B cell (primary cell): Measurements from ENCODE around the gene RTN4. TPM values are rescaled to one million over a fixed set of nuclear protein-coding genes. Genes with fewer than 3 reads are reported as not detected.

Source experiments
- ATAC-seq: fragments of 200-7000 bp; cut with Tn5 transposase; one replicate; pipeline ENCODE4 v1.10.0; 2021; ENCODE audit warnings: low read depth, mild to moderate bottlenecking, moderate number of reproducible peaks, moderate library complexity
- CTCF ChIA-PET: fragments of 350-600 bp; sonication (Branson Sonifier 250); formaldehyde crosslinking; loops from one replicate; lab custom pipeline; 2021; ENCODE audit warnings: antibody characterized with exemption, inconsistent platforms; lab: Charles Lee
- POLR2A ChIA-PET: fragments of 350-600 bp; sonication (Branson Sonifier 250); formaldehyde crosslinking; loops from one replicate; lab custom pipeline; 2021; ENCODE audit warnings: antibody characterized with exemption; lab: Charles Lee
- DNase-seq: peaks from one replicate; pipeline ENCODE4 v3.0.0; 2013
- H2AFZ ChIP-seq: 2 replicates; pipeline ENCODE4 v1.6.1; 2012; ENCODE audit warnings: mild to moderate bottlenecking, low read depth, low read length; ENCODE audit not compliant: insufficient read depth, poor library complexity, severe bottlenecking
- H3K27ac ChIP-seq, 2 donors: 1 replicate in 1 of 2; 2 replicates in 1 of 2; pipeline ENCODE4 v1.5.1; 2012 to 2013; ENCODE audit warnings: low read length in 2 of 2, mild to moderate bottlenecking in 2 of 2, moderate library complexity in 1 of 2
- H3K27me3 ChIP-seq, 4 experiments: fragments of 200-600 bp in 1 of 4; sonication (generic) in 1 of 4; replicated peaks in 1 of 4; 1 replicate in 2 of 4; 2 replicates in 2 of 4; pipeline versions ENCODE4 v1.6.1 to v1.7.0; 2013 to 2016; ENCODE audit warnings: low read length in 3 of 4, mild to moderate bottlenecking in 2 of 4, mixed read lengths in 1 of 4, moderate library complexity in 1 of 4; ENCODE audit not compliant: insufficient read depth in 4 of 4, control insufficient read depth in 3 of 4; ENCODE audit errors: control extremely low read depth in 1 of 4
- H3K36me3 ChIP-seq, 2 experiments: replicated peaks in 1 of 2; 1 replicate in 1 of 2; 2 replicates in 1 of 2; pipeline versions ENCODE4 v1.6.1 to v1.7.1; 2013; ENCODE audit warnings: low read length in 1 of 2; ENCODE audit not compliant: insufficient read depth in 2 of 2, control insufficient read depth in 1 of 2; ENCODE audit errors: control extremely low read depth in 1 of 2, extremely low read depth in 1 of 2
- H3K4me1 ChIP-seq, 2 donors: fragments of 200-600 bp in 1 of 2; sonication (generic) in 1 of 2; 1 replicate in 1 of 2; 2 replicates in 1 of 2; pipeline versions ENCODE4 v1.5.1 to v1.6.1; 2013 to 2017; ENCODE audit warnings: low read length in 2 of 2; ENCODE audit not compliant: control insufficient read depth in 2 of 2, insufficient read depth in 2 of 2
- H3K4me2 ChIP-seq: replicated peaks from 2 replicates; pipeline ENCODE3; 2012; ENCODE audit warnings: mild to moderate bottlenecking, low read depth, low read length; ENCODE audit not compliant: poor library complexity, severe bottlenecking
- H3K4me3 ChIP-seq, 5 experiments: fragments of 200-600 bp in 1 of 5; sonication (generic) in 1 of 5; 1 replicate in 3 of 5; 2 replicates in 2 of 5; pipeline versions ENCODE4 v1.5.1 to v1.7.0; 2011 to 2016; ENCODE audit warnings: low read length in 4 of 5, mild to moderate bottlenecking in 4 of 5, low read depth in 2 of 5, control low read depth in 1 of 5, moderate library complexity in 1 of 5; ENCODE audit not compliant: insufficient read depth in 1 of 5; ENCODE audit errors: control extremely low read depth in 1 of 5, extremely low read depth in 1 of 5
- H3K79me2 ChIP-seq: fragments of 200-600 bp; sonication (generic); one replicate; pipeline ENCODE4 v1.6.0; 2016; ENCODE audit warnings: low read length; ENCODE audit not compliant: control insufficient read depth, insufficient read depth
- H3K9ac ChIP-seq: fragments of 200-600 bp; sonication (generic); 2 replicates; pipeline ENCODE4 v1.6.1; 2017; ENCODE audit warnings: mild to moderate bottlenecking, low read length, moderate library complexity
- H3K9me3 ChIP-seq, 3 donors: one replicate each; pipeline versions ENCODE4 v1.6.1 to v1.7.1; 2013; ENCODE audit warnings: low read length in 2 of 3; ENCODE audit not compliant: control insufficient read depth in 2 of 3, insufficient read depth in 1 of 3; ENCODE audit errors: control extremely low read depth in 1 of 3
- H4K20me1 ChIP-seq: 2 replicates; pipeline ENCODE4 v1.6.0; 2012; ENCODE audit warnings: mild to moderate bottlenecking, low read length; ENCODE audit not compliant: insufficient read depth, control insufficient read depth, poor library complexity, severe bottlenecking
- H3K27ac Mint-ChIP-seq: one replicate; pipeline ENCODE4 v1.8.0; 2021; ENCODE audit warnings: mixed read lengths
- H3K27me3 Mint-ChIP-seq: one replicate; pipeline ENCODE4 v1.8.0; 2021; ENCODE audit warnings: mixed read lengths
- H3K4me1 Mint-ChIP-seq: one replicate; pipeline ENCODE4 v1.8.0; 2021; ENCODE audit warnings: mixed read lengths
- H3K4me3 Mint-ChIP-seq: one replicate; pipeline ENCODE4 v1.8.0; 2021; ENCODE audit warnings: mixed read lengths
- H3K9me3 Mint-ChIP-seq: one replicate; pipeline ENCODE4 v1.8.0; 2022; ENCODE audit warnings: mixed read lengths; ENCODE audit not compliant: insufficient read depth
- EZH2 ChIP-seq: IDR thresholded peaks from 2 replicates; pipeline ENCODE4 v1.6.1; 2012; ENCODE audit warnings: borderline replicate concordance, low read depth, mild to moderate bottlenecking, moderate library complexity, low read length; ENCODE audit not compliant: insufficient read depth, poor library complexity, severe bottlenecking
- WGBS: methylation state at CpG from one replicate; pipeline ENCODE4 v1.1.5; 2013; ENCODE audit warnings: missing lambda C conversion rate; ENCODE audit not compliant: insufficient coverage; 5-methylcytosine and 5-hydroxymethylcytosine counted together
- intact Hi-C: fragments of 100-400 bp; cut with micrococcal nuclease; formaldehyde crosslinking; loops from one replicate; pipeline ENCODE4 v1.10.0; 2022
- polyA plus RNA-seq: library from polyadenylated mRNA; depleted of rRNA; stranded (reverse); fragments of >200 nt; gene quantifications from 2 replicates; pipeline ENCODE4 v1.2.3, GENCODE V29; 2012
- total RNA-seq, 2 donors: library from RNA; stranded (reverse); fragments of 120-200 nt in 1 of 2; gene quantifications; 1 replicate in 1 of 2; 2 replicates in 1 of 2; pipeline versions ENCODE4 v1.2.3 to v1.2.4, GENCODE V29; 2013 to 2022
- TF ChIP-seq, protein P1 (sequence below): fragments of 200-600 bp; IDR thresholded peaks from one replicate; pipeline ENCODE4 v1.8.0; 2022; ENCODE audit warnings: antibody characterized with exemption, mild to moderate bottlenecking

The RTN4 gene
- total and polyA plus RNA-seq, 2 donors (not counting 1 experiment from before 2014, with no cell fraction given), result 30.8 to 65.9 TPM

GRCh38 chr2:54941248-54941984 lies 108.8 kb downstream of the RTN4 start:
- Histone ChIP-seq H4K20me1 (no peaks in the 10 kb centered on the region), H3K27me3 (no peaks in the 10 kb centered on the region), H3K9ac (no peak overlapping the region), H3K27ac (no peak overlapping the region), H3K9me3 (peaks cover 3 to 12% (median 3%) of the 10 kb centered on the region in 3 donors), H3K79me2 (no peaks in the 10 kb centered on the region), H3K4me3 (no peak overlapping the region), H3K4me2 (no peak overlapping the region), H3K4me1 (no peaks in the 10 kb centered on the region), H3K36me3 (no peaks in the 10 kb centered on the region), H2AFZ (no peak overlapping the region)
- H3K27ac Mint-ChIP-seq, result no peak overlapping the region
- intact Hi-C loops, result no loop called here
- no peak for DNase-seq
- ATAC-seq, result no peak
- H3K4me1 Mint-ChIP-seq, result no peaks in the 10 kb centered on the region
- peaks cover 3% of the 10 kb centered on the region for H3K9me3 Mint-ChIP-seq
- 97% methylated on average over 9 of the region's 15 CpGs for WGBS
- no peak overlapping the region for H3K4me3 Mint-ChIP-seq
- no peaks in the 10 kb centered on the region for H3K27me3 Mint-ChIP-seq
- ChIA-PET POLR2A (no interaction called here), CTCF (no interaction called here)
- TF ChIP-seq EZH2, result no peak
- TF ChIP-seq, protein P1, sequence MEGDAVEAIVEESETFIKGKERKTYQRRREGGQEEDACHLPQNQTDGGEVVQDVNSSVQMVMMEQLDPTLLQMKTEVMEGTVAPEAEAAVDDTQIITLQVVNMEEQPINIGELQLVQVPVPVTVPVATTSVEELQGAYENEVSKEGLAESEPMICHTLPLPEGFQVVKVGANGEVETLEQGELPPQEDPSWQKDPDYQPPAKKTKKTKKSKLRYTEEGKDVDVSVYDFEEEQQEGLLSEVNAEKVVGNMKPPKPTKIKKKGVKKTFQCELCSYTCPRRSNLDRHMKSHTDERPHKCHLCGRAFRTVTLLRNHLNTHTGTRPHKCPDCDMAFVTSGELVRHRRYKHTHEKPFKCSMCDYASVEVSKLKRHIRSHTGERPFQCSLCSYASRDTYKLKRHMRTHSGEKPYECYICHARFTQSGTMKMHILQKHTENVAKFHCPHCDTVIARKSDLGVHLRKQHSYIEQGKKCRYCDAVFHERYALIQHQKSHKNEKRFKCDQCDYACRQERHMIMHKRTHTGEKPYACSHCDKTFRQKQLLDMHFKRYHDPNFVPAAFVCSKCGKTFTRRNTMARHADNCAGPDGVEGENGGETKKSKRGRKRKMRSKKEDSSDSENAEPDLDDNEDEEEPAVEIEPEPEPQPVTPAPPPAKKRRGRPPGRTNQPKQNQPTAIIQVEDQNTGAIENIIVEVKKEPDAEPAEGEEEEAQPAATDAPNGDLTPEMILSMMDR, result no peak

DNA sequence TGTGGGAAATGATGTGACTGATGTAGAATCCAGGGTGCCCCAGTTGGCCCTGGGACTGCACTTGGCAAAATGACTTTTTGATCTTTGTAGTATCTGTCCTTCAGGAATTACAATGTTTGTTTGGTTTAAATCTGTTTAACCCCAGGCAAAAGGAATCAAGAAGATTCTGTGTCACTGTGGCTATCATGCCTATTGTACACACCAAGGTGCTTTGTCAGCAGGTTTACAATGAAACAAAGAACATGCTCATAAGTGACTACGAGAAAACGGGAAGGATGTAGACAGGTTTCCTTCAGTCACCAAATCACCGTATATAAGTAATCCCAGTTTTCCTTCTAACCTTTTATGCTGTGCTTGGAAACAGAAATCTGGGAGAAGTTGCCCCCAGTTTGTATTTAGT lies 109.5 kb downstream of the RTN4 start:
- intact Hi-C loops, result no loop called here
- Mint-ChIP-seq H3K27ac (no peak overlapping the region), H3K9me3 (peaks cover 3% of the 10 kb centered on the region), H3K4me1 (no peaks in the 10 kb centered on the region), H3K27me3 (no peaks in the 10 kb centered on the region), H3K4me3 (no peak overlapping the region)
- Histone ChIP-seq H2AFZ (no peak overlapping the region), H3K9ac (no peak overlapping the region), H3K36me3 (no peaks in the 10 kb centered on the region), H3K4me3 (no peak overlapping the region), H3K4me2 (no peak overlapping the region), H3K27me3 (no peaks in the 10 kb centered on the region), H4K20me1 (no peaks in the 10 kb centered on the region), H3K4me1 (no peaks in the 10 kb centered on the region), H3K9me3 (peaks cover 3 to 12% (median 3%) of the 10 kb centered on the region in 3 donors), H3K79me2 (no peaks in the 10 kb centered on the region), H3K27ac (no peak overlapping the region)
- POLR2A ChIA-PET, result no interaction called here
- no CpG with 5 or more reads among the region's 3 CpGs for WGBS
- DNase-seq (no peak), ATAC-seq (no peak)
- CTCF ChIA-PET, result no interaction called here
- TF ChIP-seq EZH2, result no peak
- TF ChIP-seq, protein P1, result no peak
